IPS-20b (cell line): Measurements from ENCODE around the gene MDP1.
A peak's percentile ranks its signal among the peaks of the same experiment; 100 is the strongest.

Experiments used
- H3K27ac ChIP-seq: one replicate; pipeline ENCODE4 v1.5.1; 2013; ENCODE audit warnings: low read length
- H3K27me3 ChIP-seq: 2 replicates; pipeline ENCODE4 v1.6.1; 2013; ENCODE audit warnings: mild to moderate bottlenecking, low read length, inconsistent platforms; ENCODE audit not compliant: insufficient read depth
- H3K36me3 ChIP-seq: 2 replicates; pipeline ENCODE4 v1.6.1; 2013; ENCODE audit warnings: low read depth, mild to moderate bottlenecking, inconsistent platforms, low read length, moderate library complexity; ENCODE audit not compliant: insufficient read depth
- H3K4me1 ChIP-seq: 2 replicates; pipeline ENCODE4 v1.6.1; 2013; ENCODE audit warnings: mild to moderate bottlenecking, control low read depth, inconsistent platforms, low read length, moderate library complexity; ENCODE audit not compliant: insufficient read depth
- H3K4me3 ChIP-seq: 2 replicates; pipeline ENCODE4 v1.5.1; 2013; ENCODE audit warnings: mild to moderate bottlenecking, low read length, inconsistent platforms
- H3K9ac ChIP-seq: 2 replicates; pipeline ENCODE4 v1.6.1; 2013; ENCODE audit warnings: low read depth, mild to moderate bottlenecking, inconsistent platforms, low read length, moderate library complexity
- H3K9me3 ChIP-seq: 2 replicates; pipeline ENCODE4 v1.6.1; 2013; ENCODE audit warnings: mild to moderate bottlenecking, low read depth, low read length, inconsistent platforms; ENCODE audit not compliant: insufficient read depth

The MDP1 gene

DNA sequence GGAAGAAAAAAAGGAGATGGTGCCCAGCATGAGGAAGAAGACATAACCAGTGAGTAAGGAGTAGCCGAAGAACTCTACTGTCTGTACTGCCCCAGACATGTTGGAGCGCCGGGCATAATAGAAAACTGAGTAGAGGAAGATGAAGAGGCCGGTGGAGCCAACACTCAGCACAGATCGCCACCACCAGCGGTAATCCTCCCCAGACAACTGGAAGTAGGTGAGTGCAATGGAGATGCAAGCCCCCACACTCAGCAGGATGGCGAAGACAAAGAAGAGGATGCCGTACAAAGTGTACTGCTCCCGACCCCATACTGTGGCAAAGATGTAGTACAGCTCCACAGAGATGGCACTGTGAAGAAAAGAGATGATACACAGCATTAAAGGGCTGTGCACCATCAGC, 26.4 kb downstream of the MDP1 start:
- Histone ChIP-seq H3K4me1 (no peaks in the 10 kb centered on the region; the same call in 1 of the 2 replicates), H3K27ac (no peak overlapping the region), H3K9ac (peak overlapping the region; percentile 71; the same call in 1 of the 2 replicates), H3K27me3 (no peaks in the 10 kb centered on the region), H3K36me3 (peaks cover 69% of the 10 kb centered on the region), H3K9me3 (no peaks in the 10 kb centered on the region), H3K4me3 (peak overlapping the region; percentile 94)

DNA sequence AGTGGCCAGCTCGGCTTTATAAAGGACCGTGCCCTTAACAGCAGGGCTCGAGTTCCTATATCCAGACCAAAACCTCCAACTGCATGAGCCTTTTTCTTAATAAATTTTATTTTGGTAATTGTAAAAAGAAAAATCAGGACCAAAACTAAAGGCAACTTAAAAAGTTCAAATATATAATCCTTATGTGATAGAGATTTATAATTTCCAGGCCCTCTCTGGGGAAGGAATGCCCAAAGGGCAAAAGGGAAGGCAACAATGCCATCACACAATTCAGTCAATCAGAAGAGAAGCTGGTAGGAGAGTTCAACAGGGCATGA, 26.8 kb downstream of the MDP1 start:
- no peaks in the 10 kb centered on the region; the same call in 1 of the 2 replicates for H3K4me1 ChIP-seq
- peak overlapping the region; percentile 71; the same call in 1 of the 2 replicates for H3K9ac ChIP-seq
- peaks cover 72% of the 10 kb centered on the region for H3K36me3 ChIP-seq
- peak overlapping the region; percentile 94 for H3K4me3 ChIP-seq
- H3K27me3 ChIP-seq: no peaks in the 10 kb centered on the region
- no peaks in the 10 kb centered on the region for H3K9me3 ChIP-seq
- no peak overlapping the region for H3K27ac ChIP-seq

DNA sequence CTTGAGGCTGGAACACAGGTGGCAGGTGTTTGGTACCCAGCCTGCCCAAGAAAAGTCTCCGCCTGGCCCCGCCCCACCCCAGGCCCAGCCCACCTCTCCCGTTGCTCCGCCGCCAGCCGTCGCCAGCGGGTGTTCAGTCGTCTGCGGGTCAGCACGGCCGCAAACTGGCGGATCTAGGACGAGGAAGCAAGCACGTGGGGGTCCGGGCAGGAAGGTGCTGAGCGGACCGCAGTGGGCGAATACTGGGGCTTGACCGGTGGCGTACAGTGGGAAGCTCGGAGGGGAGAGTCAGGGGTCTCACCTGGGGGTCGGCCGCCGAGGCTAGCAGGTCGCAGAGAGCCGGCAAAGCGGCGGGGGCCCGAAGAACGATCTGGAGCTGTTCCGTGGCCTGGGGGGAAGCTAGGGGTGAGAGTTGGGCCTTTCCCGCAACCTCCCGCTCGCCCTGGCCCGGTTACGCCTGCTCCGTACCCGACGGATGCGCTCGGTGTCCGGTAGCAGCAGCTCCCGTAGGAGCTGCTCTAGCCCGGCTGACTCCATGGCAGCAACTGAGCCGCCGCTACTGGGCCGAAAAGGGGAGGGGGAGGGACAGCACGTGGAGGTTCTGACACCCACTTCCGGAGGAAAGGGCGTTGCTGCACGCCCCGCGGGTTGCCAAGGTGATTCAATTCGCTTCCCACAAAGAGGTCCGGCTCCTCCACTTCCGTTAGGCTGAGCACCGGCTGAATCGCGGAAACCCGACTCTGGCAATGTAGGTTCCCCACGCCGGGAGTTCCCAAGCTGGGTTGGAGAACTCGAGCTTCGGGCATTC, 27.4 kb downstream of the MDP1 start, which contains the start of gene IPO4:
Gene IPO4 (minus strand): TSS at position 566 of the 808 bp plus-strand sequence. CDS start 29 bp downstream, at position 537.
- H3K36me3 ChIP-seq: peaks cover 74% of the 10 kb centered on the region
- H3K4me3 ChIP-seq: peak within 1 kb of the TSS; percentile 94
- H3K9me3 ChIP-seq: no peaks in the 10 kb centered on the region
- H3K27ac ChIP-seq: peak within 1 kb of the TSS; percentile 33
- H3K9ac ChIP-seq: peak within 1 kb of the TSS; percentile 89; the same call in 1 of the 2 replicates
- no peaks in the 10 kb centered on the region for H3K27me3 ChIP-seq
- H3K4me1 ChIP-seq: no peaks in the 10 kb centered on the region; the same call in 1 of the 2 replicates

DNA sequence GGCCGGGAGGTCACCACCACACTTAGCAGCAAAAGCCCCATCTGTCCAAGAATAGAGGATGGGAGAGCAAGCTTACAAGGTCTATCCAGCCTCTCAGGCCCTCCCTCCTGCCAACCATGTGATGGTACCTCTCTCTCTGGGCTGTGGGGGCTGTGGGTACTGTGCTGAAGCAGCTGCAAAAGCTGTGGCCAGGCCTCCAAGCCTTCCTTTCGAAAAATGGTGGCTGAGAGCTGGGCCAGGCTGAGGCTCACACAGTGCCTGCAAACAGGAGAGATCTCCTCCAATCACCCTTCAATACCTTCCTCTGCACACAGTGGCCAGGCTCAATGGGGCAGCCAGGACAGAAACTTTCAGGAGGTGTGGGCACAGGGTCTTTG, 28.3 kb downstream of the MDP1 start:
- H3K36me3 ChIP-seq: peaks cover 77% of the 10 kb centered on the region
- no peak overlapping the region for H3K27ac ChIP-seq
- H3K4me3 ChIP-seq: peak overlapping the region; percentile 94
- H3K9me3 ChIP-seq: no peaks in the 10 kb centered on the region
- peak overlapping the region; percentile 89; the same call in 1 of the 2 replicates for H3K9ac ChIP-seq
- no peaks in the 10 kb centered on the region for H3K27me3 ChIP-seq
- H3K4me1 ChIP-seq: no peaks in the 10 kb centered on the region; the same call in 1 of the 2 replicates

DNA sequence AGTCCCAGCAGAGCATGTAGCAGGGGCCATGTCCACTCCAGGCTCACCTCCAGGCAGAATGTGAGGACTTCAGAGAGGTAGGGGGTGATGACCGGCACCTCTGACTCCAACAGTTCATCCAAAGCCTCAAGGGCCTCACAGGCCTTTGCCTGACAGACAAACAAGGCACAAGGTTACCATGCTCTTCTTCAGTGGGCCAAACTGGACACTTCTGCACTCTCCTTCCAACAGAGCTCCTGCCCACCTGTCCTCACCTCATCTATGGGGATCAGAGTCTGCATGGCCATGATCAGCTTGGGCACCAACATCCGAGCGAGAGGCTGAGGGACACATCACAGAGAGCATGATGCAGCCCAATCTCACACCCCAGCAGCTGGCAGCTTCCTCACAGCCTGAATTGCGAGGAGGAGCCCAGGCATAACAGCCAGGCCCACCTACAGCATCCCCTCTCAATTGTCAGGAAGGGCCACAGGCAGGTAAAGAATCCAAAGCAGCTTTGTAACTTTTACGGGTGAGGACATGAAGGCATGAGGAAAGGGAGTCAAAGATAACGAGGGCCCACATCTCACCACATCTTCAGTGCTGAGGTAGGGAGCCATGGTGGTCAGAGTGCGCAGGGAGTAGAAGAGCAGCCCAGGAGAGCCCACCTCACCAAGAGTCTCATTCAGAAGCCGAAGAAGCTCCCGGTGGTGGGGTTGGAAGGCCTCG, 28.9 kb downstream of the MDP1 start:
- no peaks in the 10 kb centered on the region for H3K9me3 ChIP-seq
- H3K4me1 ChIP-seq: no peaks in the 10 kb centered on the region; the same call in 1 of the 2 replicates
- no peak overlapping the region for H3K4me3 ChIP-seq
- H3K27me3 ChIP-seq: no peaks in the 10 kb centered on the region
- peaks cover 77% of the 10 kb centered on the region for H3K36me3 ChIP-seq
- H3K9ac ChIP-seq: no peak overlapping the region
- no peak overlapping the region for H3K27ac ChIP-seq

GRCh38 chr14:24185741-24186140, 30.1 kb downstream of the MDP1 start:
- no peaks in the 10 kb centered on the region for H3K27me3 ChIP-seq
- peaks cover 80% of the 10 kb centered on the region for H3K36me3 ChIP-seq
- no peaks in the 10 kb centered on the region for H3K9me3 ChIP-seq
- no peaks in the 10 kb centered on the region; the same call in 1 of the 2 replicates for H3K4me1 ChIP-seq
- no peak overlapping the region for H3K27ac ChIP-seq
- no peak overlapping the region for H3K4me3 ChIP-seq
- H3K9ac ChIP-seq: no peak overlapping the region

GRCh38 chr14:24185026-24185425, 30.8 kb downstream of the MDP1 start:
- peaks cover 82% of the 10 kb centered on the region for H3K36me3 ChIP-seq
- H3K9me3 ChIP-seq: no peaks in the 10 kb centered on the region
- no peak overlapping the region for H3K9ac ChIP-seq
- H3K27me3 ChIP-seq: no peaks in the 10 kb centered on the region
- H3K27ac ChIP-seq: no peak overlapping the region
- H3K4me1 ChIP-seq: no peaks in the 10 kb centered on the region; the same call in 1 of the 2 replicates
- no peak overlapping the region for H3K4me3 ChIP-seq

- no peak overlapping the region for H3K4me3 ChIP-seq
- H3K4me1 ChIP-seq: no peaks in the 10 kb centered on the region; the same call in 1 of the 2 replicates
- no peak overlapping the region for H3K9ac ChIP-seq
- no peak overlapping the region for H3K27ac ChIP-seq
- H3K9me3 ChIP-seq: no peaks in the 10 kb centered on the region
- H3K36me3 ChIP-seq: peaks cover 85% of the 10 kb centered on the region
- no peaks in the 10 kb centered on the region for H3K27me3 ChIP-seq
These were observed 31.5 kb downstream of the MDP1 start for GRCh38 chr14:24184104-24184970.

DNA sequence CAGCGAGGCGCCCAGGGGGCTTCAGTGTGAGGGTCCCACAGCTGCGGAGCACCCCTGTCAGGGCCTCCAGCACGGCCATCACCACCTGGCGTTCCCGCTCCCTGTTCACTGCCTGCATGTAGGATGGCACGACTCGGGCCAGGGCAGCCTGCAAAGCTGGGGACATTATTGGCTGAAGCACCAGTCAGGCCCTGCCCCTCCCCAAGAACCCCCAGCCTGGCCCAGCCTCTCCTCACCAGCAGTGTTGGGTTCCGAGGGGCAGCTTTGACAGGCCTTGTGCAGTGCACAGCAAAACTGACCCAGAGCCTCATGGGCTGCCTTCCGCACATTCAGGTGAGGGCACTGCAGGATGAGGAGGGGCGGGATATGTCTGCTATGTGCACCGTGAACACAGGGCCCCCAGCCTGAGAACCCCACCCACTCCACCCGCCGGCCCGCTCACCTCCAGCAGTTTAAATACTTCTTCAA, 32.8 kb downstream of the MDP1 start:
- no peaks in the 10 kb centered on the region for H3K4me1 ChIP-seq
- no peaks in the 10 kb centered on the region for H3K9me3 ChIP-seq
- no peak overlapping the region for H3K27ac ChIP-seq
- no peaks in the 10 kb centered on the region for H3K27me3 ChIP-seq
- H3K4me3 ChIP-seq: no peak overlapping the region
- peaks cover 93% of the 10 kb centered on the region for H3K36me3 ChIP-seq
- no peak overlapping the region for H3K9ac ChIP-seq

DNA sequence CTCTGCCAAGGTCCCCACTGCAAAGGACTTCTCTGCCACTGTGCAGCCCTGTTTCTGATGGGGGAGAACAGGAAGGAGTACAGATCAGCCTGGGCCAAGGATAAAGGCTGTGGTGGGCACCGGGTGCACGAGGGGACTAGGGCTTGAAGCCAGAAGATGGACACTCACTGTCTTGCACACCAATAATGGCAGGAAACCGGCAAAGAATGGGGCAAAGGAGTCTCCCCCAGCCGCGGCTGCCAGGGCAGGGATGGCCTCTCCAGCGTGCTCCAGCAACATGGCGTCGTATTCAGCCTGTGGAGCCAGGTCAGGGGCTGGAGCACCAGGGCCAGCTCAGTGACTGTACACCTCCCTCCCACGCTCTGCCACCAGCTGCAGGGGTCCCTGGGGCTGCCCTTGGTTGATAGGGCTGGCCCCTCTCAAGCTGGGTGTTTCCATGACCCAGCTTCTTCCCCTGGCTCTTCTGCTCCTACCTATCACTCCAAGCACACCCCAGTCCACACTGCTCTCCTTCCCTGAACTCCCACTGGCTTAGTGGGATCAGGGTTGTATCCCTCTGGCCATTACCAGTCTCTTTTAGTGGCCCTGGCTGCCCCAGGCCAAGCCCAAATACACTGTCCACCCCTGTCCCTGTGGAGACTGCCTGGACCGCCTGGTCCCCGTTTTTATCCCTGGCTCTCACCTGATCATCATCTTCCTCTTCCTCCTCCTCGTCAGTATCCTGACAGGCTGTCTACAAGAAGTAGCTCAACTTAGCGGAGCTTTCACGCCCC, 33.6 kb downstream of the MDP1 start:
- H3K4me1 ChIP-seq: no peaks in the 10 kb centered on the region
- no peak overlapping the region for H3K9ac ChIP-seq
- H3K36me3 ChIP-seq: peaks cover 87% of the 10 kb centered on the region
- H3K4me3 ChIP-seq: no peak overlapping the region
- no peaks in the 10 kb centered on the region for H3K27me3 ChIP-seq
- no peak overlapping the region for H3K27ac ChIP-seq
- H3K9me3 ChIP-seq: no peaks in the 10 kb centered on the region
